Activated CD4-positive, alpha-beta memory T cell treated with anti-CD3 and anti-CD28 coated beads, Interleukin-2, amount 10 ng/mL, durations not matched to agents 7 days and 5 days (primary cell): ENCODE data around the gene COX6A1. TPM values are rescaled to one million over a fixed set of nuclear protein-coding genes. Genes with fewer than 3 reads are reported as not detected.
A peak's percentile ranks its signal among the peaks of the same experiment; 100 is the strongest.

ENCODE experiments used
- CTCF ChIA-PET: fragments of 350-600 bp; sonication (Branson Sonifier 250); formaldehyde crosslinking; loops from one replicate; lab custom pipeline; 2021; ENCODE audit warnings: antibody characterized with exemption, inconsistent platforms; lab: Charles Lee
- POLR2A ChIA-PET: fragments of 350-600 bp; sonication (Branson Sonifier 250); formaldehyde crosslinking; loops from one replicate; lab custom pipeline; 2021; ENCODE audit warnings: antibody characterized with exemption; lab: Charles Lee
- DNase-seq: peaks from one replicate; pipeline ENCODE4 v3.0.0-alpha.2; 2020
- H3K27ac Mint-ChIP-seq: one replicate; pipeline ENCODE4 v1.8.0; 2021; ENCODE audit warnings: mild to moderate bottlenecking, mixed read lengths
- H3K27me3 Mint-ChIP-seq: one replicate; pipeline ENCODE4 v1.8.0; 2021; ENCODE audit warnings: mixed read lengths
- H3K36me3 Mint-ChIP-seq: one replicate; pipeline ENCODE4 v1.8.0; 2021; ENCODE audit warnings: low read depth, mixed read lengths
- H3K4me1 Mint-ChIP-seq: one replicate; pipeline ENCODE4 v1.8.0; 2021; ENCODE audit warnings: mixed read lengths
- H3K4me3 Mint-ChIP-seq: one replicate; pipeline ENCODE4 v1.8.0; 2021; ENCODE audit warnings: mild to moderate bottlenecking, mixed read lengths
- H3K9me3 Mint-ChIP-seq: one replicate; pipeline ENCODE4 v1.8.0; 2021; ENCODE audit warnings: mixed read lengths
- total RNA-seq, 2 experiments: library from RNA; stranded (reverse); gene quantifications; one replicate each; pipeline ENCODE4 v1.2.3, GENCODE V29; 2021

The COX6A1 gene
- total RNA-seq, 2 experiments from 2014 or later, result 318 to 323 TPM

GRCh38 chr12:120457133-120457532 lies 19.2 kb downstream of the COX6A1 start:
- no peak overlapping the region for H3K4me3 Mint-ChIP-seq
- peaks cover 6% of the 10 kb centered on the region for H3K4me1 Mint-ChIP-seq
- no peak overlapping the region for H3K27ac Mint-ChIP-seq
- ChIA-PET POLR2A (interaction anchor here (0.5 to 2.2 kb wide), 5 partner anchors 9 to 40 kb away, joined by 3 to 9 read pairs (median 6); partner anchors contain the start of genes DYNLL1 and SRSF9), CTCF (interaction anchor here (1.4 to 4.4 kb wide), 4 partner anchors 10 to 17 kb away, joined by 3 to 33 read pairs (median 12); partner anchors contain the start of gene SRSF9)
- peaks cover 49% of the 10 kb centered on the region for H3K36me3 Mint-ChIP-seq
- no peaks in the 10 kb centered on the region for H3K27me3 Mint-ChIP-seq
- DNase-seq, result no peak
- no peaks in the 10 kb centered on the region for H3K9me3 Mint-ChIP-seq

GRCh38 chr12:120460157-120460556 lies 22.2 kb downstream of the COX6A1 start:
- Mint-ChIP-seq H3K27ac (no peak overlapping the region), H3K9me3 (no peaks in the 10 kb centered on the region), H3K4me1 (peaks cover under 1% of the 10 kb centered on the region), H3K4me3 (no peak overlapping the region), H3K27me3 (no peaks in the 10 kb centered on the region), H3K36me3 (peaks cover 72% of the 10 kb centered on the region)
- ChIA-PET CTCF (no interaction called here), POLR2A (interaction anchor here (2.2 kb wide), 1 partner anchor 14 kb away, joined by 6 read pairs; the partner anchor contains the start of genes GATC and TRIAP1)
- no peak for DNase-seq

DNA sequence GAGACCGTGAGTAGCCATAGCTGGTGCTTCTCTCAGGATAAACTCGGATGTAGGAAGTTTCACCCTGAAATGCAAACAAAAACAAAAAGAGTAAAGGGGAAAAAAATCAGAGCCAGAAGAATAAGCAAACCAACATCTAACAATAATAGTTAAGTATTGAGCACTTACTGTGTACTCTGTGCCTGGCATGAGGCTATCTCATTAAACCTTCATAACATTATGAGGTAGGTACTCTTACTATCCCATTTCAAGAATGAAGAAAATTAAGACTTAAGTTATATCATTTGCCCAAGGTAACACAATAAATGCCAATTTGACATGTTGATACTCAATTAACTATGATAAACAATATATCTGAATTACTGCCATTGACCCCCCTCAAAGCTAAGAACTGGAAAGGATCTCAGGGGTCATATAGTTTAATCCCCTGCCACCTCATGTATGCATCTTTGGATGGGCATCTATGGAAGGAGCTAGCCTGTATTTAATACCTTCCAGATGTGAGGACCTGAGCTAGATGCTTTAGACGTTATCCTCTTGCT lies 24.3 kb downstream of the COX6A1 start:
- no peak for DNase-seq
- no peaks in the 10 kb centered on the region for H3K27me3 Mint-ChIP-seq
- no peak overlapping the region for H3K27ac Mint-ChIP-seq
- POLR2A ChIA-PET, result interaction anchor here (1.1 to 1.4 kb wide), 2 partner anchors 19 to 67 kb away, joined by 3 to 4 read pairs; partner anchors contain the start of gene COQ5
- no peaks in the 10 kb centered on the region for H3K9me3 Mint-ChIP-seq
- CTCF ChIA-PET, result interaction anchor here (1.0 kb wide), 1 partner anchor 24 kb away, joined by 3 read pairs; no protein-coding TSS in a partner anchor
- H3K36me3 Mint-ChIP-seq, result peaks cover 69% of the 10 kb centered on the region
- H3K4me1 Mint-ChIP-seq, result peaks cover 19% of the 10 kb centered on the region
- no peak overlapping the region for H3K4me3 Mint-ChIP-seq

GRCh38 chr12:120463712-120464111 lies 25.8 kb downstream of the COX6A1 start:
- Mint-ChIP-seq H3K9me3 (no peaks in the 10 kb centered on the region), H3K4me1 (peaks cover 30% of the 10 kb centered on the region), H3K4me3 (no peak overlapping the region), H3K27me3 (no peaks in the 10 kb centered on the region), H3K27ac (no peak overlapping the region), H3K36me3 (peaks cover 75% of the 10 kb centered on the region)
- no peak for DNase-seq
- ChIA-PET POLR2A (interaction anchor here (0.6 to 1.7 kb wide), 3 partner anchors 13 to 65 kb away, joined by 3 to 5 read pairs (median 3); partner anchors contain the start of gene COQ5), CTCF (interaction anchor here (1.0 to 2.0 kb wide), 8 partner anchors 9 to 161 kb away, joined by 3 to 5 read pairs (median 4); partner anchors contain the start of gene SIRT4)

DNA sequence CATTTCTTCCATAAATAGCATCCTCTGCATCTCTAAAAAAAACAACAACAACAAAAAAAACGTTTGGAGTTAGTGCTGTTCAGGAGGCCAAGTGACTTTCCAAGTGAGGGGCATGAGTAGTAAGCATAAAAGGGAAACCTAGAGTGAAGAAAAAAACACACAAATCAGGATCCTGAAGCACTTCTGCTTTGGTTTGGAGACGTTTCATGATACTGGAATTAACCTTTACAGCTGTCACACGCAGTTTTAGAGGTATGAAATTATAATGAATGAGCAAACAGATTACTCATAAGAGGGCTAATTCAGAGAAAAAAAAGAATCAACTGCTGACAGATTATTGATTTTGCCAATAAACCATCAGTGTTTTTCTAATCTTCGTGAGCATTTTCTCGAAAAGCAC lies 27.8 kb downstream of the COX6A1 start:
- H3K27me3 Mint-ChIP-seq, result no peaks in the 10 kb centered on the region
- peaks cover 58% of the 10 kb centered on the region for H3K36me3 Mint-ChIP-seq
- peaks cover 35% of the 10 kb centered on the region for H3K4me1 Mint-ChIP-seq
- no peak overlapping the region for H3K4me3 Mint-ChIP-seq
- no peak for DNase-seq
- ChIA-PET CTCF (interaction anchor here (1.3 to 2.1 kb wide), 5 partner anchors 9 to 152 kb away, joined by 3 to 21 read pairs (median 9); no protein-coding TSS in a partner anchor), POLR2A (interaction anchor here (1.1 to 4.6 kb wide), 3 partner anchors 9 to 30 kb away, joined by 3 to 27 read pairs (median 9); partner anchors contain the start of gene DYNLL1)
- no peak overlapping the region for H3K27ac Mint-ChIP-seq
- no peaks in the 10 kb centered on the region for H3K9me3 Mint-ChIP-seq

DNA sequence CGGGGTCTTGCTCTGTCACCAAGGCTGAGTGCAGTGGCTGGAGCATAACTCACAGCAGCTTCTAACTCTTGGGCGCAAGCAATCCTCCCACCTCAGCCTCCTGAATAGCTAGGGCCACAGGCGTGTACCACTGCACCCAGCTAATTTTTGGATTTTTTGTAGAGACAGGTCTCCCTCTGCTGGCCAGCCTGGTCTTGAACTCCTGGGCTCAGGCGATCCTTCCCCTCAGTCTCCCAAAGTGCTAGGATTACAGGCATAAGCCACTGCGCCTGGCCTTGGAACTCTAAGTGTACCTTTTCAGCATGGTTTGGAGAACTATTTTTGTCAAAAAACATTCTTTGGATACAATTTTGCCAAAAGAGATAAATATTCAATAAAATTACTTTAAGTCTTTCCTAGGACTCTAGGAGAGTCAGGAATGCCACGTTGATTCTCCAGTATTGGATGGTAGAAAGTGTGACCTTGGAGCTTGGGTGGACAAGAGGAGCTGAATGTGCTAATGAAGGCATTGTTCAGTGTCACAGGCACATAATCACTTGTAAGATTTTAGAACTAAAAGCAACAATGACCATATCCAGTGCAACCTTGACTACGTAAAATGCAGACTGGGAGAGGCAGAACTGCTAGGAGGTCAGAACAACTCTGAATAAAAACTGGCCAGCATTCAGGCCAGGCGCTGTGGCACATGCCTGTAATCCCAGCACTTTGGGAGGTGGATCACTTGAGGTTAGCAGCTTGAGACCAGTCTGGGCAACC lies 28.8 kb downstream of the COX6A1 start:
- H3K4me3 Mint-ChIP-seq, result peak overlapping the region; percentile 15
- H3K4me1 Mint-ChIP-seq, result peaks cover 40% of the 10 kb centered on the region
- POLR2A ChIA-PET, result interaction anchor here (0.9 to 4.6 kb wide), 6 partner anchors 10 to 438 kb away, joined by 3 to 27 read pairs (median 7); partner anchors contain the start of genes DYNLL1, POP5 and SPPL3
- peaks cover 55% of the 10 kb centered on the region for H3K36me3 Mint-ChIP-seq
- peak; percentile 58 for DNase-seq
- no peak overlapping the region for H3K27ac Mint-ChIP-seq
- no peaks in the 10 kb centered on the region for H3K27me3 Mint-ChIP-seq
- CTCF ChIA-PET, result interaction anchor here (0.6 to 3.6 kb wide), 14 partner anchors 8 to 626 kb away, joined by 3 to 21 read pairs (median 4); partner anchors contain the start of genes POP5 and SIRT4
- H3K9me3 Mint-ChIP-seq, result no peaks in the 10 kb centered on the region

DNA sequence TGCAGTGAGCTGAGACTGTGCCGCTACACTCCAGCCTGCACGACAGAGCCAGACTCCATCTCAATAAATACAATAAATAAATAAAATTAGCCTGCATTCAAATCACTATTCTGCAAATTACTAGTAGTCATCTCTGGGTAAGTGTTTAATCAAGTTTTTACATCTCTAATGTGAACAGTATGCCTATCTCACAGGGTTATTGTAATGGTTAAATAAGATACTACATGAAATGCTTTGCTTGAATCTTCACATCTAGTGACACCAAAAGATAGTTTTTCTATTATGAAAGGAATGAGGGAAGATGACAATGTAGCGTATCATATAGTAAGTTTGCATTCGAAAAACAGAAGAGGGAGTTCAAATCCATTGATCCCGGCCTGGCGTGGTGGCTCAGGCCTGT lies 29.5 kb downstream of the COX6A1 start:
- no peak overlapping the region for H3K27ac Mint-ChIP-seq
- H3K4me1 Mint-ChIP-seq, result peaks cover 42% of the 10 kb centered on the region
- H3K4me3 Mint-ChIP-seq, result peak overlapping the region; percentile 93
- H3K27me3 Mint-ChIP-seq, result no peaks in the 10 kb centered on the region
- CTCF ChIA-PET, result interaction anchor here (0.6 to 3.6 kb wide), 11 partner anchors 9 to 170 kb away, joined by 3 to 21 read pairs (median 6); partner anchors contain the start of genes COX6A1 and POP5
- no peak for DNase-seq
- POLR2A ChIA-PET, result interaction anchor here (0.7 to 4.6 kb wide), 7 partner anchors 28 to 176 kb away, joined by 3 to 31 read pairs (median 11); partner anchors contain the start of genes COX6A1, DYNLL1, POP5 and RNU4-1
- no peaks in the 10 kb centered on the region for H3K9me3 Mint-ChIP-seq
- H3K36me3 Mint-ChIP-seq, result peaks cover 48% of the 10 kb centered on the region

DNA sequence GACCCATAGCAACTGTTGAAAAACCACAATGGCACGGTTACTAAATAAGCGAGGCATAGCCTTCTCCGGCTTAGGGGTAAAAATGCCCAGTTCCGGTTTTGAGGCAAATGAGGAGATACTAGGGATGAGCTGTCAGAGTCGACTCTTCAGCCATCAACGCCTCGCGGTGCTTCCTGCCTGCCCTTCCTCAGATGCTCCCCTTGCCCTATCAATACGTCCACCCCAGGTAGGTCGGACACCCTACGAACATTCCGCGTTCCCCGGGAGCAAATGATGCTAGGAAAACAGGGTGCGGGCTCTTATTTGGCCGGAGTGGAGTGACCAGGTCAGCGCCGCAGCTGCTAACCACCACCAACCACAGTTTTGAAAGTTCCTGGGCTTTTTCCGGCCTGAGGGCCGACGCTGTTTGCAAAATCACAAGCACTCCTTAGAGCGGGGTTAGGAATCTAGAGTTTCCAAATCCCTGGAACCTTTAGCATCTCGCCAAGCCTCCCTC lies 30.5 kb downstream of the COX6A1 start:
- Mint-ChIP-seq H3K27me3 (no peaks in the 10 kb centered on the region), H3K27ac (peak overlapping the region; percentile 84), H3K36me3 (peaks cover 41% of the 10 kb centered on the region), H3K4me1 (peaks cover 45% of the 10 kb centered on the region), H3K9me3 (no peaks in the 10 kb centered on the region), H3K4me3 (peak overlapping the region; percentile 93)
- DNase-seq, result peak; percentile 30
- CTCF ChIA-PET, result interaction anchor here (0.8 to 3.6 kb wide), 14 partner anchors 11 to 166 kb away, joined by 3 to 33 read pairs (median 7); partner anchors contain the start of genes COX6A1, POP5 and SIRT4
- POLR2A ChIA-PET, result interaction anchor here (0.7 to 4.6 kb wide), 21 partner anchors 9 to 237 kb away, joined by 3 to 31 read pairs (median 8); partner anchors contain the start of genes COQ5, COX6A1, DYNLL1 and GATC

DNA sequence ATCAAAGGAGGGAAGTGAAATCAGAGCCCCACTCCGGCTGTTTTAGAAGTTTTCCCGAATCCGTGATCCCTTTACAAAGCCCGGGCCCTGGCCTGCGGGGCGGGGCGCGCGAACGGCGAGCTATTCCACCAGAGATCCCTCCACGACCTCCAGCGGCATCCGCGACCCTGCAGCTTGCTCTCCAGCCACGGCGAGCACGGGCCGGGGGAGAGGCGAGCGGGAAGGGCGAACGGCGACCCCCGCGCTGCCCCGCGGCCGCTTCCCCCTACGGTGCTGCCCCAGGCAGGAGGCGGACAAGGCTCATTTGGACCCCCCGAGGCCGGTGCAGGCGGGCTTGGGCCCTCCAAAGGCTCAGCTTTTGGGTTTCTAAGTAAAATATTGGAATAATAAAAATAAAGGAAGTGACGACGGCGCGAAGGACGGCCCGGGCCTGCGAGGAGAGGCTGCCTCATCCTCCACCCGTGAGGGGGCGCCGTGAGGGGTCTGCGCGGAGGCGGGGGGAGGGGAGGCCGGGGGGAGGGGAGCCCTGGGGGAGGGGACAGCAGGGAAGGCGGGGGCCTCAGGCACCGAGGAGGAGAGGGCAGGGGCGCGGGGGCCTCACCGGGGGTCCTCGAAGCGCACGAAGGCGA lies 31.0 kb downstream of the COX6A1 start:
- ChIA-PET CTCF (interaction anchor here (0.8 to 3.6 kb wide), 21 partner anchors 11 to 268 kb away, joined by 3 to 33 read pairs (median 7); partner anchors contain the start of genes COX6A1, DYNLL1, POP5 and RPLP0), POLR2A (interaction anchor here (0.7 to 4.6 kb wide), 25 partner anchors 10 to 238 kb away, joined by 3 to 31 read pairs (median 6); partner anchors contain the start of genes COQ5, COX6A1, DYNLL1 and GATC)
- DNase-seq, result no peak
- peak overlapping the region; percentile 84 for H3K27ac Mint-ChIP-seq
- peaks cover 35% of the 10 kb centered on the region for H3K36me3 Mint-ChIP-seq
- H3K9me3 Mint-ChIP-seq, result no peaks in the 10 kb centered on the region
- peak overlapping the region; percentile 93 for H3K4me3 Mint-ChIP-seq
- H3K27me3 Mint-ChIP-seq, result peaks cover 2% of the 10 kb centered on the region
- peaks cover 45% of the 10 kb centered on the region for H3K4me1 Mint-ChIP-seq

- Mint-ChIP-seq H3K9me3 (no peaks in the 10 kb centered on the region), H3K4me1 (peaks cover 47% of the 10 kb centered on the region), H3K27me3 (peaks cover 2% of the 10 kb centered on the region), H3K36me3 (peaks cover 29% of the 10 kb centered on the region), H3K4me3 (peak within 1 kb of the TSS; percentile 93), H3K27ac (peak within 1 kb of the TSS; percentile 84)
- CTCF ChIA-PET, result interaction anchor here (0.6 to 3.6 kb wide), 24 partner anchors 12 to 269 kb away, joined by 3 to 33 read pairs (median 7); partner anchors contain the start of genes COX6A1, DYNLL1, POP5 and RPLP0
- POLR2A ChIA-PET, result interaction anchor here (0.6 to 4.6 kb wide), 25 partner anchors 10 to 269 kb away, joined by 3 to 31 read pairs (median 6); partner anchors contain the start of genes COQ5, COX6A1, DYNLL1 and GATC
- DNase-seq, result peak; percentile 97
Observed at GRCh38 chr12:120469450-120470149, 31.7 kb downstream of the COX6A1 start, which contains the start of gene SRSF9. Gene SRSF9 (minus strand): TSS chr12:120469748. CDS start chr12:120469609, 139 bp downstream.
